ELF-1 (cell line): ENCODE measurements around the gene PODXL2.

Source experiments
- DNase-seq: peaks from one replicate; pipeline ENCODE4 v3.0.0-alpha.2; 2016; ENCODE audit warnings: low read depth, low spot score

Gene PODXL2

DNA sequence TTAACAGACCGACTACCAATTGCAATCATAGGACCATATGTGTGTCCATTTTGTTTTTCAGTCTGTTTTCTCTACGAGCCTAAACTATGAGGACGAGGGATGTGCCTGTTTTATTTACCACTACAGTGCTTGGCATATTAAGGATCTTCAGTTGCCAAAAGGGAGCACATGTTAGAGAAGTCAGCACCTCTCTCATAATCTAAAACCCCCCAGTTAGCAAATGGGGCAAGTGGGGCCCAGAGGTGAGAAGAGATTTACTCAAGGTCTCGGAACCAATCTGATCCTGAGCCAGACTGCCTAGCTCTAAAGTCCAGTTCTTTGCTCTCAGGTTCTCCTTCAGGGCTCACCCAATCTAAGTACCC, 578 bp upstream of the PODXL2 start:
- no peak for DNase-seq

DNA sequence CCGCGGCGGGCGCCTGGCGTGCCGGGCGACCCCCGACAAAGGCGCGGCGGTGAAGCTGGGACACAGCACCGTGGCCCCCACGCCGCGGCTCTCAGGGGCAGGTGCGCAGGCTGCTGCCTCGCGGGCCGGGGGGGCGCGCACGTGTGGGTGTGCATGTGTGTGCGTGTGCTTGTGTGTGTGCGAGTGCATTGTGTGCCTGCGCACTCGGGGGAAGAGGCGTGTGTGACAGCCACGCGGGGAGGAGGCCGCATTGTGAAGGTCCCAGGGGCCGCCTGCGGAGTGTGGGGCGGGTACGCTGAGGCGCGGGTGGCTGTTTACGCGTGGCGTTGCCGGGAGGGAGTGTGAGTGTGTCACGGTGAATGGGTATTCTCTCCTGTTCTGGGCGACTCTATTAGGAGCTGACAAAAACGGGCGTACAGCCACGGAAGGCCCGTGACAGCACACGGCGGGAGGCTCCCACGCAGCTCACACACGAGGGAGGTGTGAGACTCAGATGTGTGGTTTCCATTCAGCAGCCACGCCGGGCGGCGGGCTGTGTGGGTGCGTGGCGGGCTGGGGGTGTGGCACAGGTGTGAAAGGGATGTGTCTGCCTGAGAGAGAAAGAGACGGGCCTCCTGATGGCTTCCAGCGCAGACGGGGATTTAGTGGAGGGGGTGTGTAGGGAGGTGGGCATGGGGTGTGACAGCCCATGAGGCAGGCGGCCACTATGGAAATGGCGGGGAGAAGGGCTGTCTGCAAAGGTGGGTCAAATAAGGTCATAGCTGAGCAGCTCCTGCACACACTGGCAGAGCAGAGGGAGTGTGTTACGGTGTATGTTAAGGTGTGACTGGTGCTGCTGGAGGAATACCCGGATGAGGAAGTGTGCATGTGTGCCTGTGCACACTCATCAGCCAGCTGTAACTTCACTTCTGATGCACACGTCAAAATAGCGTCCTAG, 750 bp downstream of the PODXL2 start:
- no peak for DNase-seq

DNA sequence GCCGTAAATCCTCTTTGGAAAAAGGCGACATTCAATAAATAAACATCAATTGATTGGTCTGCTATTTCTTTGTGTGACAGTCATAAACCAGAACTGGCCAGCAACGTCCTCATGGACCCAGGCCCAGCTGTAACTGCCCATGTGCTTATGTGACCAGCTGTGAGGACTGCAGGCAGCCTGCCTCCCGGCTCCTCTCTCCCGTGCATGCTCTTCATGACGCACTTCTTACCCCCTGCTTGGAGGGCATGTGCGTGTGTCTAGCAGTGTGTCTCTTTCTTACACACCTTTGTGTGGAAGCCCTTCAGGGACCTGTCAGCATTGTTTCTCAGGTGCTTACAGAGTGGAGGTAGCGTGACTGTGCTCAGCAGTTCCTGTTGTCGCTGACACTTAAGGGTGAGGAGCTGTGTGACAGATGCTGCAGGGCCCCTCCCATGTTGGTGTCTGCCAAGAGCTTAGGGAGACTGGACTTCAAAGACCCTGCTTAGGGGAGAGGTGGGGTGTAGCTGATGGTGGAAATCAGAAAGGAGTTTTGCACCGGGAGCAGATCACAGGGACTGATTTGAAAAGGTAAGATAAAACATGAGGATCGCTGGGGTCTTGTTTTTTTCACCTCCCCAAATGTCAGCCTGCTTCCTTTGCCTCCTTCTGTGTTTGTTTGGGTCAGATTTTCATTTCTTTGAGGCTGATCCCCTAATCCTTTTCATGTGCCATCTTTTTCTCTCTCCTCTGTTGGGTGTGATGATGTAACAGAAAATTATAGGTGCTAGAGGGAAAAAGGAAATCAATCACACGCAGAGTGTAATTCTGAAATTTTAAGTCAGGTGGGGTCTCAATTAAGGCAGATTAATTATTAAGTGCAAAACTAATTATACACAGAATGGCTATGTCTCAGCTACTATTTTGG, 2.1 kb downstream of the PODXL2 start:
- no peak for DNase-seq

DNA sequence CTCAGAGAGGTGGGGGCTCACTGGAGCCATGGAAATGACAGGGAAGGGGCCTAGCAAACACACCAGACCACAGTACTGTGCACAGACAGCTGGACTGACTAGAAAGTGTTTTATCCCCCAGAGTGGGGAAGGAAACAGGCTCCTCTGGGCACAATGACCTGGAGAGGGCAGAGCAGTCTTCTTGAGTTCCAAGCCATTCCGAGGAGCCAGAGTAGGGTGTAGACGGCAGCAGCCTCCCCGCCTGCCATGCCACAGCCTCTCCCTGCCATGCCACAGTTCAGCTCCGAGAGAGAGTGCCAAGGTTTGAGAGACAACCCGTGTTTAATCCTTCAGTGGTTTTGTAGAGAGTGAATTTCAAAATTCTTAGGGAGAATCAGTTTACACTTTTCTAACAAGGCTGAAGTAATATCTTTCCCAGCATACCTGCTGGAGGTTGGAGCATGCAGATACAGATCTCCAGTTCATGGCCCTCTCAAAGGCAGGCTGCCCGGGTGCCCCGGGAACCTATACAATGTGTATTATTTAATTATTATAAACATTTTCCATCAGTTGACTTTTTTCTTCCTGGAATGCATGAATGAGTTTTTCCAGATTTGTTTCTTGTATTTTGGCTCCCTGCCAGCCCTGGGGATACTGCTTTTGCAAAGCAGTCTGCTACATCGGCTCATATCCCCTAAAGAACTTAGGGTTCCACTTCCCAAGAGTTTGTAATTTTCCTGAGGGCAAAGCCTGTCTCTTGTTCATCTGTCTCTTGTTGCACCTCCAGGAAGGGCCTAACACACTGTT, 3.2 kb downstream of the PODXL2 start:
- DNase-seq, result no peak

DNA sequence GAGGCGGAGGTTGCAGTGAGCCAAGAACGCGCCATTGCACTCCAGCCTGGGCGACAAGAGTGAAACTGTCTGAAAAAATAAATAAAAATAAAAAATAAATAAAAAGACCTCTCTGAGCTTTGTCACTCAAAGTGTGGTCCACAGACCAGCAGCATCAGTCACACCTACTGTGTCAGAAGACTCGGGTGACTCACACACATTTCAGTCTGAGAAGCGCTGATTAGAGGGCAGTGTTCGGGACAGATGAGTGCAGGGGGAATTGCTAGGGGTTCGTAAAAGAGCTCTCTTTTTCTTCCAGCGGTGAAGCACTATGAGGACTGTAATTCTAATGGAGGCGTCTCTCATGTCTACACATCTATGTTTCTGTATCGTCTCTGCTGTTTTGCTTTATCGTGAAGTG, 5.7 kb downstream of the PODXL2 start:
- DNase-seq, result no peak

DNA sequence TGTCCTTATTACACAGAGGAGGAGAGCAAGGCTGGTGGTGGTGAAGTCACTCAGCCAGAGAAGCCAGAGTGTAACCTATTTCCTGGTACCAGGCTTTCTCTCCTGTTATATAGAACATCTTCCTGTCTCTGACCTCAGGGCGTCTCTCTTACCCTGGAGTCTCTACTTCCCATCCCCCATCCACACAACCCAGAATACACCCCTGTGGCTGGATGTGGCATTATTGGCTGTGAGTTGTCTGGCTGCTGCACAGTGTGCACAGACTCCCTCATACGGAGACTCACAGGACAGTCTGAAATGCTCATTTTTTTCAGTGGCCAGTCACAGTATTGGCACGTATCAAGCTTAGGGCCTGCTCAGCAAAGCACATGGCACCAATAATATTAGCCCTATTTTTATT, 8.6 kb downstream of the PODXL2 start:
- DNase-seq, result peak; percentile 18

DNA sequence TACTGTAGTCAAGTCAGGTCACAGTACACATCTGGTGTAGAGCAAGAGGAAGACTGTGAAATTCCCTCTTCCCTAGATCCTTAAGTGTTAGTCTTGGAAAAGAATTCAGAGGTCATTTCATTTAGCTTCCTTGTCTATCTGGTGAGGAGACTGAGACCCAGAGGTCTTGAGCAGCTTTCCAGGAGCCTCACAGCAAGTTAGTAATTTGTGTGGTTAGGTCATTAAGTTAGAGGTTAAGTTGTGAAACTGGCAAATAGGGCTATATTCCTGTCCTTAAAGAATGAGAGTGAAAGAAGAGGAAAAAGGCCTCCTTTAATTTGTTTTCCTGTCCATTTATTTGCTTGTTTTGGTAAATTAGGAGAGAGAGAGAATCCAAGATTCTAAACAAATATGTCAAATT, 9.0 kb downstream of the PODXL2 start:
- no peak for DNase-seq

DNA sequence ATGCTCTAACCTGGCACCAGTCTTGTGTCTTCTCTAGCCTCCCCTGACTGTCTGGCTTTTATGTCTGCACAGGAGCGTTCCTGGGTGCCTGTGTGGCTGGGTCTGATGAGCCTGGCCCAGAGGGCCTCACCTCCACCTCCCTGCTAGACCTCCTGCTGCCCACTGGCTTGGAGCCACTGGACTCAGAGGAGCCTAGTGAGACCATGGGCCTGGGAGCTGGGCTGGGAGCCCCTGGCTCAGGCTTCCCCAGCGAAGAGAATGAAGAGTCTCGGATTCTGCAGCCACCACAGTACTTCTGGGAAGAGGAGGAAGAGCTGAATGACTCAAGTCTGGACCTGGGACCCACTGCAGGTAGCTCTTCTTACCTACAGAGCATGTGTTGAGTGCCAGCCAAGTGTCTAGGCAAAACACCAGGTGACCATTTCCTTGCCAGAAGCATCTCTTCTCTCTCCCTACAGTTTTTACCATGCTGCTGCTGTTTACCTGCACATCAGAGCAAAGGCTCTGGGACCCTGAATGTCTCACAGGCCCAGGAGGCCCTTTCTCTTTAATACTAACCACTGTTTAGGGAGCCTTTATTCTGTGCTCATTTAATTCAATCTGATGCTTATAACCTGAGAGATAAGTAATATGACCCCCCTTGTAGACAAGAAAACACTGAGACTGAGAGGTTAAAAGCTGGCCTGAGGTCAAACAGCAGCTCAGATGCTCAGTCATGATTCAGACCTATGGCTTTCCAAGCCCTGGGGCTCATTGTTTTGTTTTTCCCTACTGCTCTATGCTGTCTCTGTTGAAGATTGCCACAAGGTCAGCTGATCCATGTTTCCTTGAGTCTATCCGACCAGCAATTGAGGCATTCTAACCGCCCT, 10.4 kb downstream of the PODXL2 start:
- DNase-seq, result peak; percentile 80

DNA sequence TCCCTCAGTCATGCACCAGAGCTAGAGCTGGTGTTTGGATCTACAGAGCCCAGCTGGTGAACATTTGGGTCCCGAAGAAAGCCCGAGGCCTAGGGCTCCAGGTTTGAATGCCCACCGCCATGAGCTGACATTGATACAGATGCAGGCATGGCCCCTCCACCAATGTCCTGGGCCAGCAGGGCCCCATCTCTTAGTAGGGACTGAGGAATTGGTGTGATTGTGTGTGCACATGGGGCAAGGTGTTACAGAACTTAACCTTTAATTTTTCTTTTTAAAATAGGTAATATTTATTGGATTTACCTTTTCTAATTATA, 11.0 kb downstream of the PODXL2 start:
- DNase-seq, result no peak

DNA sequence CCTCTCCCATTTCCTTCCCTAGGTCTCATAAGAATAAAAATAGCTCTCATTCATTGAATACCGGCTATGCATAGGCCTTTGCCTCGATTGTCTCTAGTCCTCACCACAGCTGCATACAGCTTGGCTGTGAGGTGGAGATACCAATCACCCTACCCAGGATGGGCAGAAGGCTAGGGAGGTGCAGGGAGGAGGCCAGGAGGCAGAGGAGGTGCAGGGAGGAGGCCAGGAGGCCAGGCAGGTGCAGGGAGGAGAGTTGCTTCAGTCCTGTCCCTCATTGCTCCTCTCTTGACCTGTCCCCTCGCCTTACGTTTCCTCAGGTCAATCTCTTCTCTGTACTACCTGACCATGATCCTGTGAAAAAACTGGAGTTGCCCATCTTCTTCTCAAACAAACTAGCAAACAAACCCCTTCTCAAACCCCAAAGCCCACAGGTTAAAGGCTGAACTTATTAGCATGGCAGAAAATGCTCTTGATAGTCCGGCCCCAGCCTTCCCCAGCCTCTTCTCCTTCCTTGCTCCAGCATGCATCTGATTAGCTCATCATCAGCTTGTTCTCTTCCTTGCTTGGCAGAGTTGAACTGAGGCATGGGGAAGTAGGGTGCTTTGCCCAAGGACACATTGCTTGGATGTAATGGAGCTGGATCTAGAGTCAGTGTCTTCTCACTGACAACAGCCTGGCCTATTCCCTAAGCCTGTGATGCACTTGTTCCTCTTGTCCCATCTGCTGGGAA, 15.8 kb downstream of the PODXL2 start:
- DNase-seq, result no peak

DNA sequence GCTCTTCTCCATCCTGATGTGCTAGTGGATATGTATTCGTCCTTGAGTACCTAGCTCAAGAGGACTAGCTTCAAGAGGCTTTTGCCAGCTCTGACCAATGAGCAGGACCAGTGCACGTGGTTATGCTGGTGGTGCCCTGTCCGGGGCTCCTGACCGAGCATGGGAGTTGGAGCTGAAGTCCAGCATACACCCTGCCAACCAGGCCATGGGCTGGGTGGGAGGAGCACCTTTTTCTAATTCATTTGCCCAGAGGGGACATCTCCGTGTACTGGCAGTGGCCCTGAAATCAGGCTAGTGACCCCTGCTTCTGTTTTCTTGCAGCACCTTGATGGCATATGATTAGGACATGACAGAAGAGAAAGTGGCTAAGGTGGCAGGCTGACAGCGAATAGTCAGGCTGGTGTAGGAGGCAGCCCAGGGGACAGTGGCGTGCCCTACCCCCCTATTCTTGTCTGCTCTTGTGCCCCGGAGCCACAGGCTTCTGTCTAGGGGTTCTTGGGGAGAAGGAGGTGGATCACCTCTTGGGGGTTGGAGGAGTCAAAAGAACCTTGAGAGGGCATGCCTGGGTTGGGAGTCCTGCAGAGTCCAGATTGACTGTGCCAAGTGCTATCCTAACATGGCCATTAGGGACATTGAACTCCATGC, 16.5 kb downstream of the PODXL2 start:
- DNase-seq, result no peak

DNA sequence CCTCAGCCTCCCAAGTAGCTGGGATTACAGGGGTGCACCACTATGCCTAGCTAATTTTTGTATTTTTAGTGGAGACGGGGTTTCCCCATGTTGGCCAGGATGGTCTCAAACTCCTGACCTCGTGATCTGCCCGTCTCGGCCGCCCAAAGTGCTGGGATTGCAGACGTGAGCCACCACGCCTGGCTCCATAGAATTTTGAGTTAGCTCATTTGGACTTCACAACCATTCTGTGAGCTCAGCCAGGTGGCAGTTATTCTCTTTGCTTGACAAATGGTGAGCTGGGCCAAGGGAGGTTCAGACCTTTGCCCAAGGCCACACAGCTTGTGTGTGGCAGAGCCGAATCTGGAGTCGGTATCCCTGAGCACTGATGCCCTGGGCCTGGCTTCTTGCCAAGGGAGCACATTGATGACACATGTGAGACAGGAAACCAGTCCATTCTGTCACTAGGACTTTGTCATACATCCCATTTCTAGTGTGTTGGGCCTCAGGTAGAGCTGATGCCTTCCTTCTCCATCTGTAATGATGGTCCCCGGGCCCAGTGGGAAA, 17.6 kb downstream of the PODXL2 start:
- DNase-seq, result no peak

DNA sequence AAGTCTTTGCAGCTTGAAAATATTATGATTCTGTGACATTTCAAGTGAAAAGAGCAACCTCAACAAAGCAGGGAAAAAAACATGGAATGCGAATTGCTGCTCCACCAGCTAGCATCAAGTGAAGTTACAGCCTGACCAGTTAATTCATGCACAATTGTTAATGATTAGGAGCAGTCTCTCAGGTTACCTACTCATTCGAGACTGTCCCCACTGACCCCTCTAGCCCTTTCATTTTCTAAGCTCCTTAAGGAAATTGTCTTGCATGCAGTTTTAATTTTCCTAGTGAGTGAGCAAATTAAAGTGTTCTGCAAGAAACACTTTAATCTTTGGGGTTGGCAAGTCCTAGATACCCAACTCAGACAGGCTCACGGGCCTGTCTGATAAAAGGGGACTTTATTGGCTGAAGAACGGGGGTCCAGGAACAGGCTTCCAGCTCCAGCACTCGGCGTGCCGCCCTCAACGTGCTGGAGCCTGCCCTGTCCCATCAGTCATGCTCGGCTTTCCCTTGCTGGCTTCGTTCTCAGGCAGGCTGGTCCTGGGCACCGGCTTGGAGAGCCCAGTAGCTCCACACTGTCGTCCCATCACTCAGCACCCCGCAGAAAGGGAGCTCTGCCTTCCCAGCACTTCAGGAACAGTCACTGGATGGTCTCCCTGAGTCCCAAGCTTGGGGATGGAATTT, 18.3 kb downstream of the PODXL2 start:
- DNase-seq, result no peak

DNA sequence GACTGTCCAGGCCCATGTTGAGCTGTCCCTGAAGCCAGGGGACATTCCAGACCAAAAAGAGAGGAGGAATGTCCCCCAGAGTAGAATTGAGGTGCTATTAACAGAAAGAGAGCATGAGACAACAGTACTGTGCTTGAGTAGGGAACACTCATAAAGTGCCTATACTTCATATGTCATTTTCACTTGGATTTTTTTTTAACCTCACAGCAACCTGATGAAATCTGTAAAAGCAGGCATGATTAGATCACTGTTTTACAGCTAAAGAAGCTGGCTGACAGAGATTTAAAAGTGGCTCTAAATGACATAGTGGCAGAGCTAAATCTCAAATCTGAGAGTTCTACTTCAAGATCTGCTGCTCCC, 18.8 kb downstream of the PODXL2 start:
- DNase-seq, result no peak

DNA sequence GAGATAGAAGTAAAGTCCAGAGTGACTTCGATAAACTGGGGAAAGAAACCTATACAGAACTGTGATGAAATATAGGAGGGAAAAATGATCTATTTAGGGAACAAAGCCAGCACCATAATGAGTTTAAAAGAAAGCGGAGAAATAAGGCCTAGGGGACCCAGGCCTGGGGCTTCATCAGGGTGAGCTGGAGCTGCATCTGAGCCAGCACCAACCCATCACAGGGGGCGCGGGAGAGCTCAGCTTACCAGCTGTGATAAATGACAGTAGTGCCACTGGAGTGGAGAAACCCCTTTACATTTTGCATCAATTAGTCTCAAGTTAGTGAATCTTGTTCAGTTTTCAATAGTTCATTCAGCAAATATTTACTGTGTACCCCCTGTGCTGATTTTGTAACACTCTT, 21.3 kb downstream of the PODXL2 start:
- DNase-seq, result no peak

DNA sequence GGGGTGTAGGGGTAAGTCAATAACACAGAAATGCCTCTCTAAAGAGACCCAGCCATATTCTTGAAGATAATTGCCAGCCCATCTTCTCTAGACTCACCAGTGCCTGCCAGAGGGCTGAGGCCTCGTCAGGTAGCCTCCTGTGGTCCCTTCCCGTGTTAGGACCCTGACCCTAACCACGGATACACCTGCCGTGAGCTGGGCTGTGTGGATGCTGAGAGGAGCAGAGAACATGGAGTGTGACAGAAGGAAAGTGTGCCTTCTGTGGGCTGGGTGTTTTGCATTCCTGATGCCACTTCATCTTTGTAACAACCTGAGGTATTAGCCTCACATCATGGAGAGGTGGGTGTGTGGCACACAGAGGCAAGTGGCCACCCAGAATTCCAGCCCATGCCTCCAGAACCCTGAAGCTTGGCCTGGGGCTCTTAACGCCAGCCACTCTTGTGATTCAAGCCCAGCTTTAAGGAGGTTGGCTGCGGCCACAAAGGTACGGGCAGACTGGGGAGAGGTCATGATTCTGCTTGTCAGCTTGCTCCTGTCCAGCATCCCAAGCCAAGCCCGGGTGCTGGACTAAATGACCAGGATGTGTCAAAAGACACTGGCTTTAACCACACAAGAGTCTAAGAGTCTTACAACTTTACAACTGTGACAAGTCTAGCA, 22.7 kb downstream of the PODXL2 start:
- DNase-seq, result no peak

DNA sequence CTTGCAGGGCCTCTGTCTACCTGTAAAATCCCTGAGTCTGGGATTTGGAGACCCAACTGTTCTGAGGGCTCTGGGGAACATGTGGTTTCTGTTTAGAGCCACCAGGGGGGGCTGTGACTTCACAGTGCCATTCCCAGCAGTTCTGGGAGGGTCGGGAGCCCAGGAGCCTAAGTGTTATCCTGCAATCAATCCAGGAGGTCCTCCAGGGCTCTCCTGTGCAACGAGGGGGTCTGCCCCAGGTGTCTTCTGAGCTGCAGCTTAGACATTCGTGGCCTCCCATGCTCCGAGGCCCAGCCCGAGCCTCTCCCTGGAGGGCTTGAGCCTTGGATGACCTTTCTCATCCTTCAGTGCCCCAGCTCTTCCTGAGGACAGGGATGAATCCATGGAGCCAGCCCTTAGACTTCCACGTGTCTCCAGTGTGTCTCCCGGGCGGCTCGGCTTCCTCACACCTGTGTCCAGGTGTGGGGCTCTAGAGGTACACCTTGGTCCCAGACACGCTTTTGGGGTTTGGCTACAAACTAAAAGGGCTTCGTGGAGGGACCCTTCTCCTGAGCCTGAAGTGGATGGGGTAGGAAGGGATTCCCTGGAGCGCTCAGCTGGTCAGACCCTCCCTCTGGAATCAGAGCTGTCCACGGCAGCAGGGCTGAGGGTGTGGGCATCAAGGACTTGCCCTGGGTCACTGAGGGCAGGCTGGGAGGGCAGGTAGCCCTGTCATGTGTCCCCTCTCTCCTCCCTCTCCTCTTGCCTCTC, 23.4 kb downstream of the PODXL2 start:
- peak; percentile 92 for DNase-seq

DNA sequence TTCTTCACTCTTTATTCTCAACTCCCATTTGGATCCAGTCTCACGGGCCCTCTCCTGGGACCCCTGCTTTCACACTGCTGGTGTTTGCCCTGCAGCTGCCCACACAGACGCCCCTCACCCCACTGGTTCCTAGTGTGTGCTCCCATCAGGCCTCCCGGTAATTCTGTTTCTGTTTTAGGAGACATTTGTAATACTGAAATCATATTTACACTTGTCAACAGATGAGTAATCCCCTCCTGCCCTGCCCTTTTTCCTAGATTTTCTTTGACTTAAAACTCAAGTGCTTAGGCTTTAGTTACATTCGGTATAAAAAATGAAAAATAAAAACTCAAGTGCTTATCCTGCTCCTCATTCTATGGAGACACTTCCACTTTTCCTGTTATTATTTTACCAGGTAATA, 25.4 kb downstream of the PODXL2 start:
- no peak for DNase-seq
